GM18870 (cell line): ENCODE data around the gene TRAPPC8.
"Not testable (repeated sequence)": the region's sequence is repeated elsewhere in the genome, so short reads cannot be mapped to it uniquely, and the experiment has no call there.

Experiments used
- ATAC-seq: cut with Tn5 transposase; IDR thresholded peaks from one replicate; pipeline ENCODE4 v1.9.1; 2021; ENCODE audit warnings: moderate library complexity; ENCODE audit not compliant: unreplicated experiment

The TRAPPC8 gene

GRCh38 chr18:31943878-31944816 is 1.2 kb upstream of the TRAPPC8 start:
- no peak for ATAC-seq

DNA sequence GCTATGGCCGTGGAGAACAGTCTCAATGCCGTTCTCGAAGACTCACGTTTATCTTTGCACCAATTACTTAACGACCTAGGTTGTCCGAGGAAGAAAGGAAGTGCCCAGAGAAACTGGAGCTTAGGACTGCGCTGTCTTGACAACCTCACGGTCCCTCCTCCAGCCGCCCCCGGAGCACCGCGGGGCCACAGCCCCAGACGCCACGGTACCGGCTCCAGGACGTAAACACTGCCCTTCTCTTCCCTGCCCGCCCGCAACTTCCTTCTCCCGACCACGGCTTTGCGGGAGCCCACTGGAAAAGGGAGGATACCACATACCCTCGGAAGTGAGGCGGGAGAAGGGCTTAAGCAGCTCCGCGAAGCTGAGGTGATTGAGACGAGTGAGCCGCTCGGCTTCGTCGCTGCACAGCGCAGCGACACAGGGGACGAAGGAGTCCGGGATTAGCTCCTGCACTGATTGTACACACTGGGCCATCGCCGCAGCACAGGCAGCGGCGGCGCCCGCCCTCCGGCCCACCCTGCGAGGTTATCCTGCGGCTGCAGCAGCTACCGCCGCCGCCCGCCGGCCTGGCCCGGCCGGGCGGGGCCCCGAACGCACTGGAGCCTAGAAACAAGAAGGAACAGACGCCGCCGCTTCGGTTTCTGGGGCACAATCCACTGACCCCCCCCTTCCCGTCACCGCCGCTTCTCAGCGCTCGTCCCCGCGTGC is 483 bp downstream of the TRAPPC8 start:
- ATAC-seq, result peak; percentile 21

DNA sequence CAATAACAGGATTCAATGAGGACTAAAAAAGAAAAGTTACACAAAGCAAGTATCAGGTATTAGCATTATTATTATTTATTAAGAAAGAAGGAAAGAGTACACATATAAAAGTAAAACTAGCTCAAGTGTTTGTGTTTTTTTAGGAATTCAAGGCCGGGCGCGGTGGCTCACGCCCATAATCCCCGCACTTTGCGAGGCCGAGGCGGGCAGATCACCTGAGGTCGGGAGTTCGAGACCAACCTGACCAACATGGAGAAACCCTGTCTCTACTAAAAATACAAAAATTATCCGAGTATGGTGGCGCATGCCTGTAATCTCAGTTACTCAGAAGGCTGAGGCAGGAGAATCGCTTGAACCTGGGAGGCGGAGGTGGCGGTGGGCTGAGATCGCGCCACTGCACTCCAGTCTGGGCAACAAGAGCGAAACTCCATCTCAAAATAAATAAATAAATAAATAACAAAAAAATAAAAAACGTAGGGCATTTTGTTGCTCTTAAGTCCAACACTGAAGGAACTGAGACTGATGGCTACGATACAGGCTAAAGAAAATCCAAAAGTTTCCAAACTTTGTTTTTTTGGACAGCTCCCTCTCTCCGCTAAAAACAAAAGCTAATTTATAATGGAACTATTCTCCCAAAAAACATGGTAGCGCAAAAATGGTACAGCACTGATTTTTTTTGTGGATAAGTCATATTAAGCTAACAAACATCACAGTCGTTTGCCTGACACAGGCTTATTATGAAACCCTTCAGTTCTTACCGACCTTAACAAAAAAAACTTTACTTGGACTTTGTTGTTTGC is 1.7 kb downstream of the TRAPPC8 start:
- ATAC-seq, result no peak

DNA sequence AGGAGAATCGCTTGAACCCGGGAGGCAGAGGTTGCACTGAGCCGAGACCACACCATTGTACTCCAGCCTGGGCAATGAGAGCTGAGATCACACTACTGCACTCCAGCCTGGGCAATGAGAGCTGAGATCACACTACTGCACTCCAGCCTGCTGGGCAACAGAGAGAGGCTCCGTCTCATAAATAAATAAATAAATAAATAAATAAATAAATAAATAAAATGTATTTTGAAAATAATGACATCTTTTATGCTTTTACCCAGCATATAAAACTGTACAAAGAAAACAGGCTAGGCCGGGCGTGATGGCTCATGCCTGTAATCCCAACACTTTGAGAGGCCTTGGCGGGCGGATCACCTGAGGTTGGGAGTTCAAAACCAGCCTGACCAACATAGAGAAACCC is 8.2 kb downstream of the TRAPPC8 start:
- ATAC-seq, result not testable (repeated sequence)

- ATAC-seq, result no peak
Observed at GRCh38 chr18:31931886-31932240, 11.1 kb downstream of the TRAPPC8 start.

- ATAC-seq, result no peak
Observed at GRCh38 chr18:31931163-31931885, 11.6 kb downstream of the TRAPPC8 start.

GRCh38 chr18:31929273-31929672 is 13.7 kb downstream of the TRAPPC8 start:
- no peak for ATAC-seq

GRCh38 chr18:31926988-31927387 is 15.9 kb downstream of the TRAPPC8 start:
- not testable (repeated sequence) for ATAC-seq

DNA sequence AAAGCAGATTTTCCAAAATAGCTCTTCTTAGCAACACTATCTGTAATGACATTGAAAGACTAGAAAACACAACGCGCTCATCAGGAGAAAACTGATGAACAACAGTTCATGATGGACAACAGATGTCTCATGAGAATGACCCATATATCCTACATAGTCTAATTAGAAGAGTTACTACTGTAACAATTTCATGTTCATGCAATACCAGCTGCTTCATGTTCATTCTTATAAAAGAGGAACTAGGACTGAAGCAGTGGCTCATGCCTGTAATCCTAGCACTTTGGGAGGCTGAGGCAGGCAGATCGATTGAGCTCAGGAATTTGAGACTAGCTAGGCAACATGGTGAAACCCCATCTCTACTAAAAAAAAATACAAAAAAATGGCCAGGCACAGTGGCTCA is 22.7 kb downstream of the TRAPPC8 start:
- no peak for ATAC-seq

DNA sequence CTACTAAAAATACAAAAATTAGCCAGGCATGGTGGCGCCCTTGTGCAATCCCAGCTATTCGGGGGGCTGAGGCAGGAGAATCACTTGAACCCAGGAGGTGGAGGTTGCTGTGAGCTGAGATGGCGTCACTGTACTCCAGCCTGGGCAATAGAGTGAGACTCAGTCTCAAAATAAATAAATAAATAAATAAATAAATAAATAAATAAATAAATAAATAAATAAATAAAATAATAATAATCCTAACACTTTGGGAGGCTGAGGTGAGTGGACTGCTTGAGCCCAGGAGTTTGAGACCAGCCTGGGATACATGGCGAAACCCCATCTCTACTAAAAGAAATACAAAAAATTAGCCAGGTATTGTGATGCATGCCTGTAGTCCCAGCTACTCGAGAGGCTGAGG is 23.6 kb downstream of the TRAPPC8 start:
- ATAC-seq, result not testable (repeated sequence)

DNA sequence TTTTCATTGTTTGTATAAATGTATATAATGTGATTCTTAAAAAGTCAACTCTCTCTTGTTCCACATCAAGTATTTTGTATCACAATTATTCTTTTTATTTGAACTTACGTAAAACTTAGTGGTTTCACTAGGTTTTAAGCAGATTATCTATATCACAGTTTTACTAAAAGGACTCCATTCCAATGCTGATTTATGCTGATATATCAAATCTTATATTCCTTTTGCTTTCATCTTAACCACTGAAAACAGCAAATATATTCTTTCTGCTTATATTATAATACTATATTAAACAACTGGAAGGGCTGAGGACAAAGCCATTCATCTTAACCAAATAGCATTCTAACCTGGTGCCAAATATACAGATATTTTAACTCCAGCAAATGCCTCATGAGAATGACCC is 24.2 kb downstream of the TRAPPC8 start:
- no peak for ATAC-seq

- no peak for ATAC-seq
Observed at GRCh38 chr18:31901063-31901462, 41.9 kb downstream of the TRAPPC8 start.

DNA sequence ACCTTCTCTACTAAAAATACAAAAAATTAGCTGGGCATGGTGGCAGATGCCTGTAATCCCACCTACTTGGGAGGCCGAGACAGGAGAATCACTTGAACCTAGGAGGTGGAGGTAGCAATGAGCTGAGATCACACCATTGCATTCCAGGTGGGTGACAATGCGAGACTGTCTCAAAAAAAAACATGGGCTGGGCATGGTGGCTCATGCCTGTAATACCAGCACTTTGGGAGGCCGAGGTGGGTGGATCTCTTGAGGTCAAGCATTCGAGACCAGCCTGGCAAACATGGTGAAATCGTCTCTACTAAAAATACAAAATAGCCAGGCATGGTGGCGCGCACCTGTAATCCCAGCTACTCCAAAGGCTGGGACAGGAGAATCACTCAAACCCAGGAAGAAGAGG is 43.2 kb downstream of the TRAPPC8 start:
- not testable (repeated sequence) for ATAC-seq

- no peak for ATAC-seq
Observed at GRCh38 chr18:31892936-31893335, 50.0 kb downstream of the TRAPPC8 start.

GRCh38 chr18:31891566-31891965 is 51.4 kb downstream of the TRAPPC8 start:
- ATAC-seq, result no peak

DNA sequence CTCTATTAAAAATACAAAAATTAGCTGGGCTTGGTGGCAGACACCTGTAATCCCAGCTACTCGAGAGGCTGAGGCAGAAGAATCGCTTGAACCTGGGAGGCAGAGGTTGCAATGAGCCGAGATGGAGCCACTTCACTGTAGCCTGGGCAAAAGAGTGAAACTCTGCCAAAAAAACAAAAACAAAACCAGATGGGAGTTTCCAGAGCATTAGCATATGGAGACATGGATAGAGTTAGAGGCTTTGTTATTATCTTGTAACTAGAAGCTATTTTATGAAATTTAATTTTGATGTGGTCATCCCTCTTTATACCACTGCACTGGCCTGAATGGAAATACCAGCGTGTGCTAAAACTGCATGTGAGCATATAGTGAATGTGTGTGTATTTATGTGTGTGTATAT is 58.9 kb downstream of the TRAPPC8 start:
- no peak for ATAC-seq

DNA sequence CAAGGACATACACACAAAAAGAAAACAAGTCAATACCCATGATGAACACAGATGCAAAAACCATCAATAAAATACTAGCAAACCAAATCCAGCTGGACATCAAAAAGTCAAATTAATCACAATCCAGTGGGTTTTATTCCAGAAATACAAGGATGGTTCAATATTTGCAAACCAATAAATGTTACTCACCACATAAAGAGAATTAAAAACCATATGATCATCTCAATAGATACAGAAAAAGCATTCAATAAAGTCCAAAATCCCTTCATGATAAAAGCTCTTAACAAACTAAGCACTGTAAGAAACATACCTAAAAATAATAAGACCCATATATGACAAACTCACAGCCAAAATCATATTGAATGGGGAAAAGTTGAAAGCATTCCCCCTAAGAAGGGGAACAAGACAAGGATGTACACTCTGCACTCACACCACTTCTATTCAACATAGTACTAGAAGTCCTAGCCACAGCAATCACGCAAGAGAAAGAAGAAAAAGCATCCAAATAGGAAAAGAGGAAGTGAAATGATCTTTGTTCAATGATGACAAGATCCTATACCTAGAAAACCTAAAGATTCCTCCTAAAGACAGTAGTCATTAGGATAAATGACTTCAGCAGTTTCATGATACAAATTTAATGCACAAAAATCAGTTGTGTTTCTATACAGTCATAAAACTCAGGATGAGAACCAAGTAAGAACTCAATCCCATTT is 62.6 kb downstream of the TRAPPC8 start:
- no peak for ATAC-seq

DNA sequence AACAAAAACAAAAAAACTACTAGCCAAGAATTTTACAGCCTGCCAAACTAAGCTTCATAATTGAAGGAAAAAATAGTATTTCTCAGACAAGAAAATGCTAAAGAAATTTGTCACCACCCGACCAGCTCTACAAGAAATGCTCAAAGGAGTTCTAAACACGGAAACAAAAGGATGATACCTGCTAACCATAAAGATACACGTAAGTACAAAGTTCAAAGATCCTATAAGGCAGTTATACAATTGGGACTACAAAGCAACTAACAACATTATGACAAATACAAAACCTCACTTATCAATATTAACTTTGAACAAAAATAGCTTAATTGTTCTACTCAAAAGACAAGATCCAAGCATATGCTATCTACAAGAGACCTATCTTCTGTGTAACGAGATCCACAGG is 64.6 kb downstream of the TRAPPC8 start:
- no peak for ATAC-seq

DNA sequence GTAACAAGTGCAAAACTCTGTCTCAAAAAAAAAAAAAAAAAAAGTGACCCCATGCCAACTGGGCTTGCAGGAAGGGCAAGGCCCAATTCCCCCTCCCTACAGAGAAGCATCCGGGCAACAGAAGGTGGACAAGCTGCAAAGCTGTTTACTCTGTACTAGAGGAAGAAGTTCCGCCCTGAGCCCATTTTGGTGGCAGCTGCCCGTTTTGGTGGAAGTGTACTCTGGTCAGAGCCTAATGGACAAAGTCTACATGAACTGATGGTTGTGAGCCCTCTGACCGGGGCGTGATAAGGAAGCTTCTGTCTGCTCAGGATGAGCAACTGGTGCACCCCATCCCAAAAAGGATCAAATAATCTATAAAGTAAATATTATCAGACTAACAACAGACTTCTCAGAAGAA is 65.0 kb downstream of the TRAPPC8 start:
- no peak for ATAC-seq

- no peak for ATAC-seq
Observed at GRCh38 chr18:31876707-31877106, 66.2 kb downstream of the TRAPPC8 start.
